Caco-2 (cell line): ENCODE results near the gene GGTLC2. TPM values are rescaled to one million over a fixed set of nuclear protein-coding genes. Genes with fewer than 3 reads are reported as not detected.

Source experiments
- BruUV-seq: library from RNA; stranded (reverse); fragments of 400-500 nt; replicated peaks from 2 replicates; lab custom pipeline; 2021; lab: Mats Ljungman, UMichigan
- CTCF ChIA-PET: fragments of 300-600 bp; sonication (Branson Sonifier 250); formaldehyde crosslinking; loops from one replicate; lab custom pipeline; 2022; ENCODE audit warnings: antibody characterized with exemption; lab: Charles Lee
- POLR2A ChIA-PET: fragments of 300-600 bp; sonication (Branson Sonifier 250); formaldehyde crosslinking; loops from one replicate; lab custom pipeline; 2022; ENCODE audit warnings: antibody characterized with exemption; lab: Charles Lee
- DNase-seq, 2 experiments: peaks; one replicate each; pipeline versions ENCODE4 v3.0.0 to v3.0.0-alpha.2; 2020 to 2022
- H3K27me3 ChIP-seq: replicated peaks from 2 replicates; pipeline ENCODE4 v1.6.0; 2011; ENCODE audit warnings: low read length; ENCODE audit not compliant: control insufficient read depth, insufficient read depth
- H3K36me3 ChIP-seq: 2 replicates; pipeline ENCODE4 v1.5.1; 2011; ENCODE audit warnings: low read length; ENCODE audit not compliant: control insufficient read depth, insufficient read depth
- H3K4me1 ChIP-seq: fragments of 250-450 bp; sonication (Bioruptor Pico); 2 replicates; pipeline ENCODE4 v1.5.1; 2020; ENCODE audit warnings: mild to moderate bottlenecking
- H3K4me3 ChIP-seq: 2 replicates; pipeline ENCODE4 v1.5.1; 2011; ENCODE audit warnings: low read depth, mild to moderate bottlenecking, control low read depth, low read length
- H3K9me3 ChIP-seq: fragments of 250-450 bp; sonication (Bioruptor Pico); 2 replicates; pipeline ENCODE4 v1.5.1; 2020; ENCODE audit warnings: mild to moderate bottlenecking, moderate library complexity
- H3K27ac Mint-ChIP-seq: one replicate; pipeline ENCODE4 v1.8.0; 2022; ENCODE audit warnings: mixed read lengths; ENCODE audit not compliant: unreplicated experiment
- H3K27me3 Mint-ChIP-seq: one replicate; pipeline ENCODE4 v1.8.0; 2022; ENCODE audit warnings: mixed read lengths; ENCODE audit not compliant: insufficient read depth, unreplicated experiment
- H3K36me3 Mint-ChIP-seq: one replicate; pipeline ENCODE4 v1.8.0; 2022; ENCODE audit warnings: mild to moderate bottlenecking, mixed read lengths; ENCODE audit not compliant: insufficient read depth, unreplicated experiment
- H3K4me1 Mint-ChIP-seq: one replicate; pipeline ENCODE4 v1.8.0; 2022; ENCODE audit warnings: low read depth, mixed read lengths; ENCODE audit not compliant: unreplicated experiment
- H3K4me3 Mint-ChIP-seq: one replicate; pipeline ENCODE4 v1.8.0; 2022; ENCODE audit warnings: mild to moderate bottlenecking, moderate library complexity, mixed read lengths; ENCODE audit not compliant: unreplicated experiment
- H3K9me3 Mint-ChIP-seq: one replicate; pipeline ENCODE4 v1.8.0; 2022; ENCODE audit warnings: mixed read lengths; ENCODE audit not compliant: unreplicated experiment
- CTCF ChIP-seq, 2 experiments: fragments of 200-600 bp in 1 of 2; IDR thresholded peaks; 1 replicate in 1 of 2; 2 replicates in 1 of 2; pipeline versions ENCODE4 v1.5.1 to v1.8.0; 2011 to 2022; ENCODE audit warnings: antibody characterized with exemption in 1 of 2, control low read depth in 1 of 2, inconsistent platforms in 1 of 2, low read depth in 1 of 2, low read length in 1 of 2, mild to moderate bottlenecking in 1 of 2, moderate library complexity in 1 of 2; ENCODE audit not compliant: insufficient read depth in 1 of 2, severe bottlenecking in 1 of 2, unreplicated experiment in 1 of 2
- intact Hi-C: fragments of 100-400 bp; cut with micrococcal nuclease; formaldehyde crosslinking; loops from one replicate; pipeline ENCODE4 v1.10.0; 2022; ENCODE audit not compliant: unreplicated experiment
- total RNA-seq: library from RNA; stranded (reverse); gene quantifications from 2 replicates; pipeline ENCODE4 v1.2.3, GENCODE V29; 2022

The GGTLC2 gene
- total RNA-seq, 1 experiment from 2014 or later, result 0.34 TPM

GRCh38 chr22:22691716-22692701 is 47.6 kb downstream of the GGTLC2 start:
- Histone ChIP-seq H3K9me3 (no peaks in the 10 kb centered on the region), H3K36me3 (no peaks in the 10 kb centered on the region), H3K4me1 (peaks cover 10% of the 10 kb centered on the region), H3K27me3 (no peaks in the 10 kb centered on the region), H3K4me3 (no peak overlapping the region)
- TF ChIP-seq CTCF (IDR thresholded peaks at IDR 0.05; ENCODE audit: insufficient read depth in 1 of 2, low read depth in 1 of 2, low read length in 1 of 2, severe bottlenecking in 1 of 2, unreplicated experiment in 1 of 2), result no peak
- Mint-ChIP-seq H3K4me3 (no peak overlapping the region), H3K27me3 (no peaks in the 10 kb centered on the region), H3K36me3 (no peaks in the 10 kb centered on the region), H3K9me3 (no peaks in the 10 kb centered on the region), H3K27ac (peak overlapping the region; percentile 16), H3K4me1 (peaks cover 16% of the 10 kb centered on the region)
- intact Hi-C loops, result loop anchor here (2.0 kb wide), 1 partner anchor 57 kb away; no protein-coding TSS in a partner anchor
- BruUV-seq, result no TSS peak
- ChIA-PET POLR2A (no interaction called here), CTCF (interaction anchor here (0.5 to 3.3 kb wide), 3 partner anchors 25 to 1165 kb away, joined by 4 to 17 read pairs (median 14); partner anchors contain the start of gene SLC2A11)
- DNase-seq, result no peak

GRCh38 chr22:22692707-22693530 is 48.5 kb downstream of the GGTLC2 start:
- no peaks in the 10 kb centered on the region for H3K36me3 Mint-ChIP-seq

More at GRCh38 chr22:22692707-22693530, 48.5 kb downstream of the GGTLC2 start:
- Histone ChIP-seq H3K36me3 (no peaks in the 10 kb centered on the region), H3K4me3 (no peak overlapping the region), H3K9me3 (no peaks in the 10 kb centered on the region), H3K27me3 (no peaks in the 10 kb centered on the region), H3K4me1 (peaks cover 10% of the 10 kb centered on the region)
- ChIA-PET POLR2A (no interaction called here), CTCF (interaction anchor here (1.0 to 3.3 kb wide), 3 partner anchors 9 to 26 kb away, joined by 3 to 17 read pairs (median 4); no protein-coding TSS in a partner anchor)
- Mint-ChIP-seq H3K27ac (peak overlapping the region; percentile 58), H3K4me1 (peaks cover 16% of the 10 kb centered on the region), H3K4me3 (peak overlapping the region; percentile 21), H3K9me3 (no peaks in the 10 kb centered on the region), H3K27me3 (no peaks in the 10 kb centered on the region)
- peak; percentile 87 to 98 for TF ChIP-seq CTCF (IDR thresholded peaks at IDR 0.05; ENCODE audit: insufficient read depth in 1 of 2, low read depth in 1 of 2, low read length in 1 of 2, severe bottlenecking in 1 of 2, unreplicated experiment in 1 of 2)
- no TSS peak for BruUV-seq
- DNase-seq, result peak; percentile 83 to 91
- intact Hi-C loops, result loop anchor here (2.0 kb wide), 1 partner anchor 56 kb away; no protein-coding TSS in a partner anchor
